Pulmonary artery endothelial cell (primary cell): ENCODE results near the gene CAMK1. TPM values are rescaled to one million over a fixed set of nuclear protein-coding genes. Genes with fewer than 3 reads are reported as not detected.

Source experiments
- DNase-seq: peaks from one replicate; pipeline ENCODE4 v3.0.0-alpha.2; 2011; ENCODE audit warnings: low read depth, low spot score
- total RNA-seq: library from RNA; depleted of rRNA; stranded (reverse); fragments of >200 nt; gene quantifications from 2 replicates; pipeline ENCODE4 v1.2.3, GENCODE V29; 2014

The CAMK1 gene
- total RNA-seq, 1 donor from 2014 or later, result 46.7 TPM

DNA sequence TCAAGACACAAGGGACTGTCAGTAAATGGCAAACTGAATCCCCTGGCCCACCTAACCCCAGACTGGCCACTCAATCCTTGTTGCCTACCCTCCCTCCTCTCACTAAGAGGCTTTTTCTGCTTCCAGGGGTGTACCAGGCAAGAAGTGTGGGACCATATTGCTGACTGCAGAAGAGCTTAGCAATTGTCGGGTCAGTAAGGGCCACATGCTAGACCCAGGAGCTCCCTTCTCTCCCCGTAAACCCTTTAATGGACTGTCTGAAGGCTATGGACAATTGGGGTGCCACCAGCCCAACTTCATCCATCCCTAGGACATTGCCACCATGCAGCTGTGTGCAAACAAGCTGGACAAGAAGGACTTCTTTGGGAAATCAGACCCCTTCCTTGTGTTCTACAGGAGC is 57.3 kb downstream of the CAMK1 start:
- DNase-seq, result no peak

DNA sequence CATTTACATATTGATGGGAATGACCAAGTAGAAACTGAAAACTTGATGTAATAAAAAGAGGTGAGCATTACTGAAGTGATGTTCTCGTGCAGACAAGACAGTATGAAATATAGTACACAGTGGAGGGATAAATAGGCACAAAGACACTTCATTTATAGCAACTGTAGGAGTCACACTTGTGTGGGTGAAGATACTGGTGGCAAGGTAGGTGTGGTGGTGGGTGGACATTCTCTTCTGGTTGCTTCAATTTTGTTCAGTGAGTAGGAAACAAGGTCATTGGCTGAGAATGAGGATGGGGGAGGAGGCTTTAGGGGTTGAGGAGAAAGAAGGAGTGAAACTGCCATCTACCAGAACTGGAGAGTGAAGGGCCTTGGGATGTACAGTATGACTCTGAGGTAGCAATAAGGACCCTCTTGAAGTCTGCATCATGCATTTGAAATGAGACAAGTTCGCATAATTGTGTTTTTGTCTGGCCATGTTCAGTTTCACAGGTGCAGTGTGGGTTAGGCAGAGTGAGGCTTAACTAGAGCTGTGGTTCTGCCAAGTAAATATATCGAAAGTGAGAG is 59.5 kb downstream of the CAMK1 start:
- DNase-seq, result no peak

Other genes with a start within 250 kb of the CAMK1 start
- not detected in 2 replicates for gene LHFPL4, start 216.1 kb downstream of the CAMK1 start, total RNA-seq
- 45.9 and 56.3 TPM in 2 replicates for gene MTMR14, start 120.4 kb downstream of the CAMK1 start, total RNA-seq
- not detected in 2 replicates for gene CPNE9, start 66.1 kb downstream of the CAMK1 start, total RNA-seq
- gene BRPF1, start 38.2 kb downstream of the CAMK1 start, total RNA-seq, result 20.7 and 22.6 TPM in 2 replicates
- 18.6 and 19.7 TPM in 2 replicates for gene OGG1, start 20.0 kb downstream of the CAMK1 start, total RNA-seq
- 30.2 and 37.3 TPM in 2 replicates for gene TADA3, start 22.5 kb upstream of the CAMK1 start, total RNA-seq
- 287 and 389 TPM in 2 replicates for gene ARPC4, start 23.1 kb upstream of the CAMK1 start, total RNA-seq
- gene TTLL3, start 40.3 kb upstream of the CAMK1 start, total RNA-seq, result 7.1 and 7.4 TPM in 2 replicates
- 27.8 and 35.6 TPM in 2 replicates for gene RPUSD3, start 74.1 kb upstream of the CAMK1 start, total RNA-seq
- gene CIDEC, start 110.3 kb upstream of the CAMK1 start, total RNA-seq, result not detected in 2 replicates
- 29.0 and 35.3 TPM in 2 replicates for gene JAGN1, start 120.7 kb upstream of the CAMK1 start, total RNA-seq
- gene IL17RE, start 132.9 kb upstream of the CAMK1 start, total RNA-seq, result 0.07 and 0.14 TPM in 2 replicates
- gene IL17RC, start 147.2 kb upstream of the CAMK1 start, total RNA-seq, result 18.3 and 18.7 TPM in 2 replicates
- gene CRELD1, start 163.9 kb upstream of the CAMK1 start, total RNA-seq, result 29.1 and 41.7 TPM in 2 replicates
- 0.88 and 1.1 TPM in 2 replicates for gene PRRT3, start 182.5 kb upstream of the CAMK1 start, total RNA-seq
- gene EMC3, start 216.9 kb upstream of the CAMK1 start, total RNA-seq, result 44.2 and 100 TPM in 2 replicates